GM19452 (cell line): ENCODE measurements around the gene BCL2.

Experiments used
- ATAC-seq: cut with Tn5 transposase; IDR thresholded peaks from one replicate; pipeline ENCODE4 v1.9.1; 2021; ENCODE audit not compliant: unreplicated experiment

Gene BCL2

GRCh38 chr18:63288311-63288710, 31.3 kb downstream of the BCL2 start:
- ATAC-seq = no peak

DNA sequence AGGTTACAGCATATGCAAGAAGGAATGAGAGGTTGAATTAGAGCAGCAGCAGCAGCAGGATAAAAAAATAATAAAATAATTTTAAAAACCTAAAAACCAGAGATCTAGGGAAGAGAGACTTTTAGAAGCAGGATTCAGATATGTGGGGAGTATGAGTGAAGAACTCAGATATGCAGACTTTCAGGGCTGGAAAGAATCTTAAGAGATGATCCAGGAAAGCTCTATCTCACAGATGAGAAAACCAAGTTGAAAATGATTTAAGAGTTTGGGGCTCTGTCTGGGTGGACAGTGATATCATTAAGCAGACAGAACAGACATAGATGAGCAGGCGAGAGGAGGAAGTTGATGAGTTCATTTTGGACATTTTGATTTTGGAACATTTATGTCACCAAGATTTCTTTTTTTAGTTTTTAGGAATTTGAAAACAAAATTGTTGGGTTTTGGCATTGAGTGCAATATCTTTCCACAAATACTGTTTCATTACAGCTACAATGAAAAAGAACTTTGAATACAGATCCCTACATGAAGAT, 31.8 kb downstream of the BCL2 start:
- ATAC-seq = no peak

DNA sequence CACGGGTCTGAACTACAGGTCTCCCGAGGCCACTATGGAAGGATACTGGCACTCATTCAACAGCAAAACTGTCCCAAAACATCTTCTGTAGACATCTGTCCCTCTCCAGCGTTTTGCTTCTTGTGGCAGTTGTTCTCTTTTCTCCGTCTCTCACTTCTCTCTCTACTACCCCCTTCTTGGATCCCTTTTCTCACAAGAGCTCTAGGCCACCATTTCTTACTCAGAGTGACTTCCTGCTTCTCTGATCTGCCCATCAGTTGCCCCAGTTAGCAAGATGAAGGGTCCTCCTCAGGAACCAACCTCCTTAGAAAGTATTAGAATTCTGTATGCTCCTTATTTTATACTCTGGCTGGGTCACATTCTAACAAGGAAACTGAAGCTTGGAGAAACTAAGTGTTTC, 32.6 kb downstream of the BCL2 start:
- no peak for ATAC-seq

DNA sequence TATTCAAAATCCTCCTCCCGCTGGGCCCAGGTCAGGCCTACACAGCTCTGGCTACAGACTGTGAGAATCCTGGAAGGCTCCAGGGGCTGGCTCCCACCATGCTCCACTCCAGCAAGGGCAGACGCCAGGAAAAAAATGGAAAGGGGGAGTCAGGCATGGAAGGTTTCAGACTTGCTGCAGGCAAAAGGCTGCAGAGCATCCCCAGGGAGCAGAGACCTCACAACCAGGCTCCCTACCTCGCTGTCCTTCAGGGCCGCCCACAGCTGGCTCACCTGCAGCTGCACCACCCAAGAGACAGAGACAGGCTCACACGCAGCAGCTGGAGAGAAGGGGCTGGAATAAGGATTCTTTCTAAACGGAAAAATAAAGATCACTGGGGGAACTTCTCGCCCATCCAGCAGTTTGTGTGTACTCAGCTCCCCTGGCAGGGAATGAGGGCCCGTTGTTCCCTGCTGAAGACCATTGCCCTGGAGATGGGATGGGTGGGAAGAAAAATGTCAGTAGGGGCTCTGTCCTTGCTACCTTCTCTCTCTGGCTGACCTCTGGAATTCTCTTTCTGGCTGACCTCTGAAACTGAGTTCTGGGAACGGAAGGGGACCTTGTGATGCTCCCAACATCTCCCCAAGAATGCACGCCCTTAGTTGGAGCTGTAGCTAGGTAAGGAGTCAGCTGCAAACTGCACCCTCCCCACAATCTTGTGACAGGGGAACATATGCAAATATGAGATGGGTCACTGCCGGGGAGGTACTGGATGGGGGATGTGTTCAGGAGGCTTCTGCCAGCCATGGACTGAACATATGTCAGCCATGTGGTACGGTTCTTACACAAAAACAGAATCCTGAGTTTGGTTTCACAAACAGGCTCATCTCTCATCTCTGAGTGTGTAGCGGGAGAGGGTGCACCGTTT, 34.5 kb downstream of the BCL2 start:
- peak; percentile 88 for ATAC-seq

- no peak for ATAC-seq
Observed at GRCh38 chr18:63284173-63284799, 35.3 kb downstream of the BCL2 start.

DNA sequence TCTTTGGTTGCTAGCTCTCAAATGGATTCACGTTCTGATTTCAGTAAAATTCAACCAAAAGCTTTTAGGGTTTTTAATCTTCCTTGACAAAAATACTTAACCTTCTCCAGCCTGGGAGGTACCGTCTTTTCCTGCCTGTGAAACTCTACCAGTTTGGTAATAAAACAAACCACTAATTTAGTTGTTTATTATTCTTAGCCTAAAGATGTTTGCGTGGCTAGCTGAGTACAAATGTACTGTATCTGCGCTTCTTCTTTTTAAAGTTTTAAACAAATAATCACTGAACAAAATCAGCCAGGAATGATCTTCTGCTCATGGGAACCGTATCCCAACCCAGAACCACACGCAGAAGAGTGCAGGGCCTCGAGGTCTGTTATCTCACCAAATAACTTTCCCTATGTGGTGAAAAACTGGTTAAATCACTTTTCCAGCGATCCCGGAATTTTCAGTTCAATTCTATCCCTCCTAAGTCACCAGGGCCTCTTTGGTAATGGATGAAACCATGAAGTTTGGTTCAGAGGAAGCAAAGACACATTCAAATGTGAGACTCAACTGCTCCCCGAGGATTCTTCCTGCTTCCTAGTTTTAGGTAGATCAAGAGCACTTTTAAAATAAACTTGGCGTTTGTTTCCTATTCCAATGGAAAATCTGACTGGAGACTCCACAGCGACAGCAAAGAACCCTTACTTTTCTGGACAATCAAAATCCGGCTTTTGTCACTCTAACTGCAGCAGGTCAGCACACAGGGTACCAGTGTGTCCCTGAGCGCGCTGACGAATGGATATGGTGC, 36.1 kb downstream of the BCL2 start:
- no peak for ATAC-seq

DNA sequence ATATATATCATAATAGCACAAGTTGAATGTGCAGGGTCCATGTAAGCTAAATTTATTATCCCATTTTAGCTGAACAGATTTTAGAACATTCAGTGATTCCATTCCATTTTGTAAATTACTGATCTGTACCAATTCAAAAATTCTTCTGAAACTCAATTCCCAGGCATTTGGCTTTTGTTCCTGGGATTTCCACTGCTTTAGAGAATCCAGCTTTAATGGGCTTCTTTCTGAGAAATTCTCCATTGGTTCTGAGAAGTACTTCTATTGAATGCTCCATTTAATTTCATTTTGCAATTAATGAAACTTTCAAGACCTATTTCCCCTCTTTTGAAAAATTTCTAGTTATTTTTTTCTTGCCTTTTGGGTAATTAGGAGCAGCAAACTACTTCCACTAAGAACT, 36.8 kb downstream of the BCL2 start:
- ATAC-seq = no peak

- ATAC-seq = no peak
Observed at GRCh38 chr18:63273222-63273927, 46.2 kb downstream of the BCL2 start.

- ATAC-seq = no peak
Observed at GRCh38 chr18:63272638-63273037, 46.9 kb downstream of the BCL2 start.

DNA sequence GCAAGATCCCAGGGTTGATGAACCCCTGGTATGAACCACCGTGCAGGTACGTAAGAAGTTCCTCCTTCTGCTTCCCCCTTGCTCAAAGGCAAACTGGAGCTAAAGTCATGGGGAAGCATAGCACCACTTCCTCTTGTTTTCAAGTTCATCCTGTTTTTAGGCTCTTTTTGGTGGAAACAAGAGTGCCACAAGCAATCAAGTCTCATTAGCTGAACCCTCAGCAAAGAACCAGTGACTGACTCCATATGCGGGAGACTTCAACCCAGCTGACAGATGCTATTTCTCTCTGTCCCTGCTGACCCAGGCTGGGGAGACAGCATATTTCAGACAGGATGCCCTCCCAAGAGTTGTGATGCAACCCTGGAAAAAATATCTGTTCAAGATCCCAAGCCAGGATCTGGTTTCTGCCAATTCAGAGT, 47.7 kb downstream of the BCL2 start:
- no peak for ATAC-seq

DNA sequence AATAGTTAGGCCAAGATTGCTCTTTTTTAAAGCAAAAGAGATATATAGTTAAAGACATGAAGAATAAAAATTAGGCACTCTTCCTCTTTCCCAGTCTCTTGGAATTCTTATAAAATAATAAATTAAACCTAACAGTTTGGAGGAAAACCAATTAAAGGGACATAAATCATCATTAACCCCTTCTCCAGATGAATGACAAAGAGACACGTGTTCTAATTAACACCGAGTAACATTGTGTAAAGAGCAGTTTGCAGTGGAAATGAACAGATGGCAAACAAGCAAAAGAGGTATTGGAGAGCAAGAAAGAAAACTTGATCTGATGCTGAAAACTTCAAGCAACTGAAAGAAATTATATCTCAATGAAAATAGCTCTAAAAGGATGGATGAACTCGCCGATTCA, 48.4 kb downstream of the BCL2 start:
- ATAC-seq = no peak

DNA sequence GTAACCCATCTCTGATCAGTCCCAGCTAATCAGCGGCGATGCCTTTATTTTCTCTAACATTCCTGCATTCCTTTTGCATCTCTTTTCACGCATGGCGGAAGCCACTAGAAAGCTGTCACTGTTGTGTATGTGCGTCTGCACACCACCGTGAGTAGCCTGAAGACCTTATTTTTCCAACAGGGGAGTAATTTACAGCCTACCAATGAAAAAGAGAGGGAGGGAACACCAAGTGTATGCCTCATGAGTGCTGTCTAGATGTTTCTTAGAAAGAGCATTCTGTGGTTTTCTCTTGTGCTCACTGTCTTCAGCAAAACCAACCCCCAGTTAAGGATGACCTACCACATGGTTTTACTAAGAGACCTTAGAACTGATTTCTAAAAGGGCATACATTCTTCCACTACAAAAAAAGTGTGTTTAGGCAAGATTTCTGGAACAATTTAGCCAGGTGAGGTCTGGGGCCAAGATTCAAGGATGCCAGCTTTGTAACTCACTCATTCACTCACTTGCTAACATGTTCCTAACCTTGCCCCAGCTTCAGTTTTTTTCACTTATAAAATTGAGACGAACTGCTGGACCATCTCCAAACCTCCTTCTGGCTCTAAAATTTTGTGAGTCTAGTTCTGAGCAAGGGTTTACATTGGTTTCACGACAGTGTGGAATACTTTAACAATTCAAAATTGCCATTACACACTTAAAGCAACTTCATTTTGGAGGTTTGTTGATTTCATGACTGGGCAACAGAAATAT, 51.4 kb downstream of the BCL2 start:
- ATAC-seq = no peak

DNA sequence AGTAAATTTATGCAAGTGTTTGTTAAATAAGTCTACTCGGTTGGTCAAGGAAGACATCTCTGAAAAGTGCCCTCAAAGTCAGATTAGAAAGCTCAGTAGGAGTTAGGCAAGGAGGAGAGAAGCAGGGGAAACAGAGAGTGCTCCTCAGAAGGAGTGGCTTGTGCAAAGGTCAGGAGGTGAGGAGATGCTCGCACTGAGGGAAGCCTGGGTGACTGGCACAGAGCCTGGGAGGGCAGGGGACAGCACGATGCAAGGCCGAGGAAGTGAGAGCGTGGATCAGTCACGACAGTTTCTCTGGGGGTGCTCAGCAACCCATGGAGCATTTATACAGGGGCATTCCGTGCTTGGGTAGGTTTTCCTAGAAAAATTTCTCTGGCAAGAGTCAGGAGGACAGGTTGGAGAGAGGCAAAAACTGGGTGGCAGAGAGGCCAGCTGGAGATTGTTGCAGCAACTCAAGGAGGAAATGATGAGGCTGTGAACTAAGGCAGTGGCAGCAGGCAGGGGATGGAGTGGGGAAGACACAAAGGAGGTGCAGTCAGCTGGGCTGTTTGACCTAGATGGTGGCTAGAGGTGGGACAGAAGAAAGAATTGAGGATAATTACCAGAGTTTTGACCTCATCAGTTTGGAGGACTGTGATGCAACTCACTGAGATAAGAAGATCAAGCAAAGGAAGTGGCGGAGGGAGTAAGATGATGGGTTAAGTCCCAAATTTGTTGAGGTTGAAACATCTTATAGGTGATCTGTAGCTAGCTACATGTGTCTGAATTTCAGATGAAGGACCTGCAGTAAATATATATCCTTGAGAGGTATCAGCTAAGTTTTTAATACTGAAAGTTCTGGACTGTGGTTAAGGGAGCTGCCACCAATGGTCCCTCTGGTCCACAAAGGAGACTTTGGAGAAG, 52.4 kb downstream of the BCL2 start:
- no peak for ATAC-seq

DNA sequence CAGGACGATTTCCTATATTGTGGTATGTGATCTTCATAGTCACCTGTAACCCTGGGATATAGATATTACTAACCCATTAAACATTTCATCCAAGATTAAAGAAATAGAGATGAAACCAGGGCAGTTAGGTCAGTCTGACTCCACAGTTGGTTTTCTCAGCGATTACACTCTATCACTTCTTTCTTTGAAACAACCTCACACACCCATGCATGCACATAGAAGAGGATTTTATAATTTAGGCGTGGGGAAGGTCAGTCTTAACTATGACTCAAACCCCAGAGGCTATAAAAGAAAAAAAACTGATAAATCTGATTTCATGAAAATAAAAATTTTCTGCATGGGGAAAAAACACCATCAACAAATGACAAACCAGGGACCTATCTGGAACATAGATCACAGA, 54.2 kb downstream of the BCL2 start:
- ATAC-seq = no peak

GRCh38 chr18:63264871-63265270, 54.7 kb downstream of the BCL2 start:
- ATAC-seq = no peak

- no peak for ATAC-seq
Observed at GRCh38 chr18:63263444-63263843, 56.1 kb downstream of the BCL2 start.

DNA sequence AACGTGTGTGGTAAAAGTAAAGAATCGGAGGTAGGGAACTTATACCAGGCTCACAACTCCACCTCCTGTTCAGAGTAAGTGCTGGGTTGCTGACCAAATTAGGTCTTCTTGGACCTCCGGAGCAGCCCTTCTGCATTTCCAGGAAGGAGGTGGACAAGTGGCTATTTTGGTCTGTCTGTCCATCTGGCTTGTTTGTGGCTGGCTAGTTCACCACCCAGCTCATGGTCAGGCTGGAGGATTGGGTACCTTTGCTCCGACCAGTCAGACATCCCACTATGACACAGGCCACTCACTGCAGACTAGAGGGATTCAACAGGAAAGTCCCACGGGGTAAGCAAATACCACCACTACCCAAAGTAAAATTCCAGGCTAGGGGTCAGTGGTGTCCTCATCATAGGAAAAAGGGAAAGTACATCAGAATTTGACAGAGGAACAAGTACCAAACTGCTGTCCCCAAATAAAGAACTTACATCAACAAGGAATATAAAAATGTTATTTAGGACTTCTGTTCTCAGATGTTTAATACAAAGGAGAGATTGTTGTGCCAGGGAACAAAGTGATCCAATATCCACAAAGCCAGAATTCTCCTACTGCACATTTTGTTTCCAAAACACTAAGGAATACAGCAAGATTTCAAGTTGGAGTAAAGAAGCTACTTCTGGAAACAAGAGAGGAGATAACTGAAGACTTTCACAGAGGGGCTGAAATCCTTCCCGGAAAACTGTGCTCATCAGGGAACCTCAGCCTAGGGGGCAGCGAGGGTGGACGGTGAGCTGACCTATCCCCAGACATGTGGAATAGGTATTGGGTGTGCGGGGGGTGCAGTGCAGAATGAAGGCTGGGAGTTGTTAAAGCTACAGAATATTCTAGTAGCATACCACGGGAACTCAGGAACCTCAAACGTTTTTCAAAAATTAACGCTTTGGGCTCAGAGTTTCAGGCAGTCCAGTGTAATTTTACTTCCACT, 56.9 kb downstream of the BCL2 start:
- no peak for ATAC-seq

- ATAC-seq = no peak
Observed at GRCh38 chr18:63261029-63261428, 58.5 kb downstream of the BCL2 start.
